ENCODE data around the gene MYH7B. TPM values are rescaled to one million over a fixed set of nuclear protein-coding genes. Genes with fewer than 3 reads are reported as not detected.

MYH7B gene
- total RNA-seq, 1 experiment from 2014 or later: 0.10 TPM

GRCh38 chr20:34952671-34953070 is 3.0 kb upstream of the MYH7B start:
- Histone ChIP-seq H3K4me3 (ENCODE audit: insufficient read depth, low read depth, low read length) (no peak overlapping the region), H3K36me3 (replicated peaks; ENCODE audit: control insufficient read depth, insufficient read depth, low read length) (peaks cover 2% of the 10 kb centered on the region; the same call in 1 of the 2 replicates), H3K27me3 (ENCODE audit: control insufficient read depth, insufficient read depth, low read length) (no peaks in the 10 kb centered on the region)
- no peak for DNase-seq

GRCh38 chr20:34953960-34954359 is 1.7 kb upstream of the MYH7B start:
- no peak for DNase-seq
- Histone ChIP-seq H3K36me3 (replicated peaks; ENCODE audit: control insufficient read depth, insufficient read depth, low read length) (peaks cover 2% of the 10 kb centered on the region; the same call in 1 of the 2 replicates), H3K4me3 (ENCODE audit: insufficient read depth, low read depth, low read length) (no peak overlapping the region), H3K27me3 (ENCODE audit: control insufficient read depth, insufficient read depth, low read length) (no peaks in the 10 kb centered on the region)

- Histone ChIP-seq H3K36me3 (replicated peaks; ENCODE audit: control insufficient read depth, insufficient read depth, low read length) (peaks cover 2% of the 10 kb centered on the region; the same call in 1 of the 2 replicates), H3K27me3 (ENCODE audit: control insufficient read depth, insufficient read depth, low read length) (no peaks in the 10 kb centered on the region), H3K4me3 (ENCODE audit: insufficient read depth, low read depth, low read length) (peak overlapping the region; percentile 77)
- DNase-seq: peak; percentile 48
These were observed 801 bp upstream of the MYH7B start for GRCh38 chr20:34954904-34955230.

- Histone ChIP-seq H3K36me3 (replicated peaks; ENCODE audit: control insufficient read depth, insufficient read depth, low read length) (no peaks in the 10 kb centered on the region), H3K4me3 (ENCODE audit: insufficient read depth, low read depth, low read length) (peak overlapping the region; percentile 77), H3K27me3 (ENCODE audit: control insufficient read depth, insufficient read depth, low read length) (no peaks in the 10 kb centered on the region)
- no peak for DNase-seq
These were observed 382 bp downstream of the MYH7B start for GRCh38 chr20:34956041-34956458.

- no peak for DNase-seq
- Histone ChIP-seq H3K27me3 (ENCODE audit: control insufficient read depth, insufficient read depth, low read length) (no peaks in the 10 kb centered on the region), H3K4me3 (ENCODE audit: insufficient read depth, low read depth, low read length) (no peak overlapping the region), H3K36me3 (replicated peaks; ENCODE audit: control insufficient read depth, insufficient read depth, low read length) (no peaks in the 10 kb centered on the region)
These were observed 1.2 kb downstream of the MYH7B start for GRCh38 chr20:34956751-34957472.

- Histone ChIP-seq H3K27me3 (ENCODE audit: control insufficient read depth, insufficient read depth, low read length) (no peaks in the 10 kb centered on the region), H3K4me3 (ENCODE audit: insufficient read depth, low read depth, low read length) (no peak overlapping the region), H3K36me3 (replicated peaks; ENCODE audit: control insufficient read depth, insufficient read depth, low read length) (no peaks in the 10 kb centered on the region)
- DNase-seq: no peak
These were observed 8.8 kb downstream of the MYH7B start for GRCh38 chr20:34964486-34964885.

GRCh38 chr20:34965051-34965450 is 9.4 kb downstream of the MYH7B start:
- no peak overlapping the region for H3K4me3 ChIP-seq (ENCODE audit: insufficient read depth, low read depth, low read length)
- no peaks in the 10 kb centered on the region for H3K36me3 ChIP-seq (replicated peaks; ENCODE audit: control insufficient read depth, insufficient read depth, low read length)
- no peak for DNase-seq
- H3K27me3 ChIP-seq (ENCODE audit: control insufficient read depth, insufficient read depth, low read length): no peaks in the 10 kb centered on the region

GRCh38 chr20:34967421-34967820 is 11.8 kb downstream of the MYH7B start:
- H3K4me3 ChIP-seq (ENCODE audit: insufficient read depth, low read depth, low read length): no peak overlapping the region
- no peaks in the 10 kb centered on the region for H3K27me3 ChIP-seq (ENCODE audit: control insufficient read depth, insufficient read depth, low read length)
- no peaks in the 10 kb centered on the region for H3K36me3 ChIP-seq (replicated peaks; ENCODE audit: control insufficient read depth, insufficient read depth, low read length)
- no peak for DNase-seq

GRCh38 chr20:34968042-34968775 is 12.5 kb downstream of the MYH7B start:
- Histone ChIP-seq H3K4me3 (ENCODE audit: insufficient read depth, low read depth, low read length) (no peak overlapping the region), H3K36me3 (replicated peaks; ENCODE audit: control insufficient read depth, insufficient read depth, low read length) (no peaks in the 10 kb centered on the region), H3K27me3 (ENCODE audit: control insufficient read depth, insufficient read depth, low read length) (no peaks in the 10 kb centered on the region)
- DNase-seq: no peak

GRCh38 chr20:34970193-34970840 is 14.6 kb downstream of the MYH7B start:
- Histone ChIP-seq H3K27me3 (ENCODE audit: control insufficient read depth, insufficient read depth, low read length) (no peaks in the 10 kb centered on the region), H3K4me3 (ENCODE audit: insufficient read depth, low read depth, low read length) (no peak overlapping the region), H3K36me3 (replicated peaks; ENCODE audit: control insufficient read depth, insufficient read depth, low read length) (no peaks in the 10 kb centered on the region)
- DNase-seq: peak; percentile 7

GRCh38 chr20:34970846-34971560 is 15.3 kb downstream of the MYH7B start:
- Histone ChIP-seq H3K36me3 (replicated peaks; ENCODE audit: control insufficient read depth, insufficient read depth, low read length) (no peaks in the 10 kb centered on the region), H3K4me3 (ENCODE audit: insufficient read depth, low read depth, low read length) (no peak overlapping the region), H3K27me3 (ENCODE audit: control insufficient read depth, insufficient read depth, low read length) (no peaks in the 10 kb centered on the region)
- peak; percentile 8 for DNase-seq

GRCh38 chr20:34971561-34972235 is 16.0 kb downstream of the MYH7B start:
- peak; percentile 27 for DNase-seq
- no peak overlapping the region for H3K4me3 ChIP-seq (ENCODE audit: insufficient read depth, low read depth, low read length)
- H3K27me3 ChIP-seq (ENCODE audit: control insufficient read depth, insufficient read depth, low read length): no peaks in the 10 kb centered on the region
- H3K36me3 ChIP-seq (replicated peaks; ENCODE audit: control insufficient read depth, insufficient read depth, low read length): no peaks in the 10 kb centered on the region

- DNase-seq: peak; percentile 39
- H3K27me3 ChIP-seq (ENCODE audit: control insufficient read depth, insufficient read depth, low read length): no peaks in the 10 kb centered on the region
- no peak overlapping the region for H3K4me3 ChIP-seq (ENCODE audit: insufficient read depth, low read depth, low read length)
- no peaks in the 10 kb centered on the region for H3K36me3 ChIP-seq (replicated peaks; ENCODE audit: control insufficient read depth, insufficient read depth, low read length)
These were observed 18.6 kb downstream of the MYH7B start for GRCh38 chr20:34974246-34974645.

- Histone ChIP-seq H3K4me3 (ENCODE audit: insufficient read depth, low read depth, low read length) (no peak overlapping the region), H3K36me3 (replicated peaks; ENCODE audit: control insufficient read depth, insufficient read depth, low read length) (no peaks in the 10 kb centered on the region), H3K27me3 (ENCODE audit: control insufficient read depth, insufficient read depth, low read length) (no peaks in the 10 kb centered on the region)
- no peak for DNase-seq
These were observed 20.6 kb downstream of the MYH7B start for GRCh38 chr20:34976286-34976685.
